ENCODE measurements around the gene TNFRSF4. TPM values are rescaled to one million over a fixed set of nuclear protein-coding genes. Genes with fewer than 3 reads are reported as not detected.
A peak's percentile ranks its signal among the peaks of the same experiment; 100 is the strongest.

Gene TNFRSF4
- total RNA-seq, 3 donors from 2014 or later (not counting 1 experiment from before 2014, with no cell fraction given), result 14.3 to 26.5 (median 15.7) TPM

DNA sequence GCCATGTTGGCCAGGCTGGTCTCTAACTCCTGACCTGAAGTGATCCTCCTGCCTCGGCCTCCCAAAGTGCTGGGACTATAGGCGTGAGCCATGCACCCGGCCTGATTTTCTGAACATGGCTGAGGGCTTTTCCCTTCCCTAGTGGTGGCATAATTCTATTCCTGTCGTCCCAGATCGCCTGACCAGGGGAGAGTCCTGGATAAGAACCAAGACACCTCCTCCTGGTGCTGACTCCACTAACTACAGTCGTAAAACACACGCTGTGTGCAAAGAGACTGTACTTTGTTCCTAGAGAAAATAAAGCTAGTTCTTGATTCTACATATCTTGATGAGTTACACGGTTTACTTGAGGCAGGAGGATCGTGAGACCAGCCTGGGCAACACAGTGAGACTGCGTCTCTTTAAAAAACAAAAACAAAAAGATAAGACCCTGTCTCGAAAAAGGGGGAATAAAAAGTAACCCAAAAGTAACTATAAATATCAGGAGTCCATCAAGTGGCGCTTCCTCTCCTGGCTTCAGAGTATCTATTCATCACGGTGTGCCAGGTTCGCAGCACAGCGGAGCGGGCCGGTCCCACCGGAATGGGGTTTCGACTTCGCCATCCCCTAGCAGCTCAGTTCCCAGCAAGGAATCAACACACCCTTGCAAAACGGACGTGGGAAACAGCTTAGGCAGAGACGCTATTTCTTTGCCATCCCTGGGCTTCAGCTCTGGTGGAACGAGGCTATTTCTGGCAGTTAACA is 16.9 kb upstream of the TNFRSF4 start:
- ATAC-seq, result no peak
- no peaks in the 10 kb centered on the region for H3K9me3 Mint-ChIP-seq
- peaks cover 38% of the 10 kb centered on the region for H3K36me3 ChIP-seq (ENCODE audit: control insufficient read depth, insufficient read depth, low read length)
- WGBS (ENCODE audit: insufficient coverage), result 19% methylated on average over 23 of the region's 24 CpGs
- peaks cover 28 to 33% of the 10 kb centered on the region in 2 donors for H3K4me1 Mint-ChIP-seq
- H3K27me3 Mint-ChIP-seq (ENCODE audit: low read depth in 2 of 2), result no peaks in the 10 kb centered on the region
- no peaks in the 10 kb centered on the region for H3K9me3 ChIP-seq (ENCODE audit: control insufficient read depth, insufficient read depth, low read length)
- peak overlapping the region; percentile 89 for H3K4me3 ChIP-seq (ENCODE audit: low read length)
- H3K27ac ChIP-seq (ENCODE audit: low read length), result peak overlapping the region; percentile 76
- H3K27me3 ChIP-seq (ENCODE audit: control insufficient read depth, insufficient read depth, low read length), result no peaks in the 10 kb centered on the region
- peak in 1 of 2 donors; percentile 47 for DNase-seq
- peak overlapping the region; percentile 82 to 88 for H3K27ac Mint-ChIP-seq
- H3K4me3 Mint-ChIP-seq, result peak overlapping the region; percentile 95
- TF ChIP-seq, protein P1, sequence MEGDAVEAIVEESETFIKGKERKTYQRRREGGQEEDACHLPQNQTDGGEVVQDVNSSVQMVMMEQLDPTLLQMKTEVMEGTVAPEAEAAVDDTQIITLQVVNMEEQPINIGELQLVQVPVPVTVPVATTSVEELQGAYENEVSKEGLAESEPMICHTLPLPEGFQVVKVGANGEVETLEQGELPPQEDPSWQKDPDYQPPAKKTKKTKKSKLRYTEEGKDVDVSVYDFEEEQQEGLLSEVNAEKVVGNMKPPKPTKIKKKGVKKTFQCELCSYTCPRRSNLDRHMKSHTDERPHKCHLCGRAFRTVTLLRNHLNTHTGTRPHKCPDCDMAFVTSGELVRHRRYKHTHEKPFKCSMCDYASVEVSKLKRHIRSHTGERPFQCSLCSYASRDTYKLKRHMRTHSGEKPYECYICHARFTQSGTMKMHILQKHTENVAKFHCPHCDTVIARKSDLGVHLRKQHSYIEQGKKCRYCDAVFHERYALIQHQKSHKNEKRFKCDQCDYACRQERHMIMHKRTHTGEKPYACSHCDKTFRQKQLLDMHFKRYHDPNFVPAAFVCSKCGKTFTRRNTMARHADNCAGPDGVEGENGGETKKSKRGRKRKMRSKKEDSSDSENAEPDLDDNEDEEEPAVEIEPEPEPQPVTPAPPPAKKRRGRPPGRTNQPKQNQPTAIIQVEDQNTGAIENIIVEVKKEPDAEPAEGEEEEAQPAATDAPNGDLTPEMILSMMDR (IDR thresholded peaks at IDR 0.05), result no peak
- peaks cover 50% of the 10 kb centered on the region for H3K4me1 ChIP-seq (ENCODE audit: control insufficient read depth, insufficient read depth, low read length)
- H3K36me3 Mint-ChIP-seq, result no peaks in the 10 kb centered on the region
- intact Hi-C loops (cut with micrococcal nuclease), result loop anchor here (2.0 kb wide), 1 partner anchor 16 kb away; the partner anchor contains the start of gene TNFRSF4

DNA sequence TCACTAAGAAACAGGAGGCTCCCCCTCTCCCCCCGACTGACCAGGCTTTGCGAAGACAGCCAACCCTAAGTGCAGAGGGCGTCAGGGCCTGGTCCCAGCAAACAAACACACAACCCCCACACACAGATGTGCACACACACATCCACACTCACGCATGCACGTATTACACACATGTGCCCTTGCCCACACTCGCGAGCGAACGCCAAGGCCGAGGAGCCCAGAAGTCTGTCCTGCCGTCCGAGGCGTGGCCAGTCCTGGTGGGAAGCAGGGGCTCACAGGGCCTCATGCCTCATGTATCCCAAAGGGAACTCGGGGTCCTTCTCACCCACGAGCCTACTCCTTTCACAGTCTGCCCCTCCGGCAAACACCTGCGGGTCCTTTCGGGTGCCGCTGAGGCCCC is 15.8 kb upstream of the TNFRSF4 start:
- TF ChIP-seq, protein P1 (IDR thresholded peaks at IDR 0.05), result no peak
- H3K4me3 Mint-ChIP-seq, result peak overlapping the region; percentile 68
- H3K9me3 Mint-ChIP-seq, result no peaks in the 10 kb centered on the region
- no peaks in the 10 kb centered on the region for H3K36me3 Mint-ChIP-seq
- peaks cover 50% of the 10 kb centered on the region for H3K4me1 ChIP-seq (ENCODE audit: control insufficient read depth, insufficient read depth, low read length)
- H3K27ac Mint-ChIP-seq, result peak overlapping the region; percentile 25 to 88
- peaks cover 44% of the 10 kb centered on the region for H3K36me3 ChIP-seq (ENCODE audit: control insufficient read depth, insufficient read depth, low read length)
- no peak for ATAC-seq
- intact Hi-C loops (cut with micrococcal nuclease), result loop anchor here (2.0 kb wide), 1 partner anchor 15 kb away; the partner anchor contains the start of gene TNFRSF4
- no peak overlapping the region for H3K4me3 ChIP-seq (ENCODE audit: low read length)
- H3K4me1 Mint-ChIP-seq, result peaks cover 28 to 38% of the 10 kb centered on the region in 2 donors
- no peaks in the 10 kb centered on the region for H3K27me3 Mint-ChIP-seq (ENCODE audit: low read depth in 2 of 2)
- no peak overlapping the region for H3K27ac ChIP-seq (ENCODE audit: low read length)
- H3K9me3 ChIP-seq (ENCODE audit: control insufficient read depth, insufficient read depth, low read length), result no peaks in the 10 kb centered on the region
- 90% methylated on average over 19 of the region's 19 CpGs for WGBS (ENCODE audit: insufficient coverage)
- DNase-seq, result no peak
- H3K27me3 ChIP-seq (ENCODE audit: control insufficient read depth, insufficient read depth, low read length), result no peaks in the 10 kb centered on the region

DNA sequence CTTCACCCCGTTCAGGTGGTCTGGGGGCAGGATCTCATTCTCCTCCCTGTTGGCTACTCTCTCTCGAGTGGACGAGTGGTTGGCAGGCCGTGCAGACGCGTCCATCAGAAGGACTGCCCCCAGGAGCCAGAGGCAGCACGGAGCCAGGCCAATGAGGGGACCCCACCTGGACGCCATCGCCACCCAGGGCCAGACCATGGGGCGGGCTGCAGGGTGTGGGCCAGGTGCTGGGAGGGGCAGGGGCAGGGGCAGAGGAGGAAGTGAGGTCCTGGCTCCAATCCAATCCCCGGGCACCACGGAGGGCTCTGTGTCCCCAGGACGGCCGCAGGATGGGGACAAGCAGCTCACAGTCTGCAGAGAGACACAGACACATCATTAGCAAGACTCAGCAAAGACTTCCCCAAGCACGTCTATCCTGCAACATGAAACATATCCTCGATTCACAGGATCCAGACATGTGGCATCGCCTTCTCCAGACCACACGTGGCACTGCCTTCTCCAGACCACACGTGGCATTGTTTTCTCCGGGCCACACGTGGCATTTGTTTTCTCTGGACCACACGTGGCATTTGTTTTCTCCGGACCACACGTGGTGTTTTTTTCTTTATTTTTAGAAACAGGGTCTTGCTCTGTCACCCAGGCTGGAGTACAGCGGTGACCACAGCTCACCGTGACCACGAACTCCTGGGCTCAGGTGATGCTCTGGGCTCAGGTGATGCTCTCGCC is 14.8 kb upstream of the TNFRSF4 start:
- WGBS (ENCODE audit: insufficient coverage), result 80% methylated on average over 28 of the region's 28 CpGs

More for the DNA sequence above, 14.8 kb upstream of the TNFRSF4 start:
- Histone ChIP-seq H3K9me3 (ENCODE audit: control insufficient read depth, insufficient read depth, low read length) (no peaks in the 10 kb centered on the region), H3K27me3 (ENCODE audit: control insufficient read depth, insufficient read depth, low read length) (no peaks in the 10 kb centered on the region), H3K4me1 (ENCODE audit: control insufficient read depth, insufficient read depth, low read length) (peaks cover 48% of the 10 kb centered on the region), H3K36me3 (ENCODE audit: control insufficient read depth, insufficient read depth, low read length) (peaks cover 49% of the 10 kb centered on the region), H3K27ac (ENCODE audit: low read length) (no peak overlapping the region), H3K4me3 (ENCODE audit: low read length) (no peak overlapping the region)
- Mint-ChIP-seq H3K27me3 (ENCODE audit: low read depth in 2 of 2) (no peaks in the 10 kb centered on the region), H3K4me1 (peaks cover 23 to 35% of the 10 kb centered on the region in 2 donors), H3K36me3 (no peaks in the 10 kb centered on the region), H3K27ac (no peak overlapping the region), H3K4me3 (no peak overlapping the region), H3K9me3 (no peaks in the 10 kb centered on the region)
- ATAC-seq (no peak), DNase-seq (no peak)
- TF ChIP-seq, protein P1 (IDR thresholded peaks at IDR 0.05), result no peak
- intact Hi-C loops (cut with micrococcal nuclease), result no loop called here
